Osteocyte (in vitro differentiated cells): ENCODE data around the gene LOC128125822.
A peak's percentile ranks its signal among the peaks of the same experiment; 100 is the strongest.

Experiments
- DNase-seq: peaks from one replicate; pipeline ENCODE4 v3.0.0; 2021; ENCODE audit warnings: mixed read lengths; ENCODE audit not compliant: unreplicated experiment; ENCODE audit errors: extremely low spot score
- H3K27ac Mint-ChIP-seq: one replicate; pipeline ENCODE4 v1.8.0; 2021; ENCODE audit warnings: mild to moderate bottlenecking, mixed read lengths; ENCODE audit not compliant: unreplicated experiment
- H3K27me3 Mint-ChIP-seq: one replicate; pipeline ENCODE4 v1.8.0; 2021; ENCODE audit warnings: mixed read lengths; ENCODE audit not compliant: unreplicated experiment
- H3K36me3 Mint-ChIP-seq: one replicate; pipeline ENCODE4 v1.8.0; 2021; ENCODE audit warnings: mixed read lengths; ENCODE audit not compliant: unreplicated experiment
- H3K4me1 Mint-ChIP-seq: one replicate; pipeline ENCODE4 v1.8.0; 2021; ENCODE audit warnings: mixed read lengths; ENCODE audit not compliant: unreplicated experiment
- H3K4me3 Mint-ChIP-seq: one replicate; pipeline ENCODE4 v1.8.0; 2021; ENCODE audit warnings: mild to moderate bottlenecking, moderate library complexity, mixed read lengths; ENCODE audit not compliant: unreplicated experiment
- H3K9me3 Mint-ChIP-seq: one replicate; pipeline ENCODE4 v1.8.0; 2021; ENCODE audit warnings: mixed read lengths; ENCODE audit not compliant: unreplicated experiment
- CTCF ChIP-seq: fragments of 200-600 bp; sonication (generic); IDR thresholded peaks from 2 replicates; pipeline ENCODE4 v1.5.0; 2021; ENCODE audit warnings: antibody characterized with exemption, mild to moderate bottlenecking, moderate library complexity

Gene LOC128125822

GRCh38 chr6:63571361-63572043 is 778 bp upstream of the LOC128125822 start:
- DNase-seq: no peak
- peak overlapping the region; percentile 85 for H3K4me3 Mint-ChIP-seq
- peak overlapping the region; percentile 96 for H3K27ac Mint-ChIP-seq
- H3K4me1 Mint-ChIP-seq: peaks cover 37% of the 10 kb centered on the region
- TF ChIP-seq CTCF: no peak
- H3K9me3 Mint-ChIP-seq: no peaks in the 10 kb centered on the region
- peaks cover under 1% of the 10 kb centered on the region for H3K36me3 Mint-ChIP-seq
- no peaks in the 10 kb centered on the region for H3K27me3 Mint-ChIP-seq

- H3K27ac Mint-ChIP-seq: peak overlapping the region; percentile 96
- H3K27me3 Mint-ChIP-seq: no peaks in the 10 kb centered on the region
- H3K36me3 Mint-ChIP-seq: peaks cover 6% of the 10 kb centered on the region
- peak overlapping the region; percentile 85 for H3K4me3 Mint-ChIP-seq
- H3K9me3 Mint-ChIP-seq: no peaks in the 10 kb centered on the region
- no peak for TF ChIP-seq CTCF
- no peak for DNase-seq
- peaks cover 35% of the 10 kb centered on the region for H3K4me1 Mint-ChIP-seq
These were observed 431 bp downstream of the LOC128125822 start for GRCh38 chr6:63572747-63573075.

- Mint-ChIP-seq H3K9me3 (no peaks in the 10 kb centered on the region), H3K27me3 (no peaks in the 10 kb centered on the region), H3K4me1 (peaks cover 35% of the 10 kb centered on the region)
These were observed 1.0 kb downstream of the LOC128125822 start for GRCh38 chr6:63573076-63573898.

GRCh38 chr6:63573899-63574553 is 1.7 kb downstream of the LOC128125822 start:
- DNase-seq: no peak
- H3K9me3 Mint-ChIP-seq: no peaks in the 10 kb centered on the region
- H3K36me3 Mint-ChIP-seq: peaks cover 7% of the 10 kb centered on the region
- H3K27me3 Mint-ChIP-seq: no peaks in the 10 kb centered on the region
- H3K27ac Mint-ChIP-seq: peak overlapping the region; percentile 94
- peak; percentile 80 for TF ChIP-seq CTCF
- peaks cover 35% of the 10 kb centered on the region for H3K4me1 Mint-ChIP-seq
- peak overlapping the region; percentile 85 for H3K4me3 Mint-ChIP-seq

More at GRCh38 chr6:63573076-63573898, 1.0 kb downstream of the LOC128125822 start:
- H3K4me3 Mint-ChIP-seq: peak overlapping the region; percentile 85
- peak overlapping the region; percentile 94 for H3K27ac Mint-ChIP-seq
- peak; percentile 88 for DNase-seq
- peaks cover 6% of the 10 kb centered on the region for H3K36me3 Mint-ChIP-seq
- no peak for TF ChIP-seq CTCF

- H3K4me3 Mint-ChIP-seq: peak overlapping the region; percentile 85
- H3K36me3 Mint-ChIP-seq: peaks cover 11% of the 10 kb centered on the region
- peaks cover 35% of the 10 kb centered on the region for H3K4me1 Mint-ChIP-seq
- no peaks in the 10 kb centered on the region for H3K9me3 Mint-ChIP-seq
- H3K27ac Mint-ChIP-seq: peak overlapping the region; percentile 94
- no peak for DNase-seq
- TF ChIP-seq CTCF: no peak
- no peaks in the 10 kb centered on the region for H3K27me3 Mint-ChIP-seq
These were observed 2.2 kb downstream of the LOC128125822 start for GRCh38 chr6:63574554-63574900.
